Small intestine (tissue), 7 donors: ENCODE data around the gene HNRNPH1. TPM values are rescaled to one million over a fixed set of nuclear protein-coding genes. Genes with fewer than 3 reads are reported as not detected.
A peak's percentile ranks its signal among the peaks of the same experiment; 100 is the strongest.

ENCODE experiments used
- DNase-seq, 2 donors: peaks; one replicate each; pipeline versions ENCODE4 v3.0.0 to v3.0.0-alpha.2; 2013
- FAIRE-seq: peaks from 2 replicates; lab custom pipeline; 2012; peaks lifted over from hg19 to GRCh38; lab: Jason Lieb, UNC
- H3K27ac ChIP-seq, 3 donors: one replicate each; pipeline ENCODE4 v1.5.1; 2013; ENCODE audit warnings: low read length in 2 of 3, mild to moderate bottlenecking in 2 of 3, control low read depth in 1 of 3, inconsistent platforms in 1 of 3, low read depth in 1 of 3, moderate library complexity in 1 of 3
- H3K27me3 ChIP-seq, 3 donors: one replicate each; pipeline ENCODE4 v1.6.1; 2013; ENCODE audit warnings: low read length in 3 of 3, inconsistent platforms in 1 of 3; ENCODE audit not compliant: control insufficient read depth in 3 of 3, insufficient read depth in 3 of 3
- H3K36me3 ChIP-seq, 3 donors: one replicate each; pipeline ENCODE4 v1.6.1; 2013; ENCODE audit warnings: low read length in 3 of 3, inconsistent platforms in 1 of 3, low read depth in 1 of 3, mild to moderate bottlenecking in 1 of 3, moderate library complexity in 1 of 3; ENCODE audit not compliant: control insufficient read depth in 3 of 3, insufficient read depth in 2 of 3
- H3K4me1 ChIP-seq, 3 donors: one replicate each; pipeline ENCODE4 v1.6.1; 2013; ENCODE audit warnings: low read length in 2 of 3, inconsistent platforms in 1 of 3, low read depth in 1 of 3, mild to moderate bottlenecking in 1 of 3, moderate library complexity in 1 of 3; ENCODE audit not compliant: control insufficient read depth in 3 of 3, insufficient read depth in 2 of 3
- H3K4me3 ChIP-seq, 3 donors: one replicate each; pipeline ENCODE4 v1.5.1; 2013; ENCODE audit warnings: low read length in 3 of 3, control low read depth in 1 of 3, inconsistent platforms in 1 of 3, low read depth in 1 of 3, mild to moderate bottlenecking in 1 of 3, moderate library complexity in 1 of 3
- H3K9me3 ChIP-seq, 2 donors: one replicate each; pipeline ENCODE4 v1.6.1; 2013; ENCODE audit warnings: low read depth in 1 of 2, low read length in 1 of 2; ENCODE audit not compliant: control insufficient read depth in 2 of 2, insufficient read depth in 1 of 2
- WGBS, 3 donors: extraction: QIAGEN DNeasy Blood & Tissue Kit; methylation state at CpG; one replicate each; pipeline ENCODE4 v1.1.7; 2013; 5-methylcytosine and 5-hydroxymethylcytosine counted together
- polyA plus RNA-seq, 4 donors: library from polyadenylated mRNA; stranded (reverse) in 3 of 4; unstranded in 1 of 4; fragments of 200-250 nt in 3 of 4; fragments of 120-200 nt in 1 of 4; gene quantifications; one replicate each; pipeline versions ENCODE4 v1.2.1 to v1.2.3, GENCODE V29; 2013
- donor health status: healthy with polysubstance abuse.
- donor health status: control.
- donor health status: control.
- donor health status: Bipolar disorder and iron deficiency.
- donor health status: healthy.

The HNRNPH1 gene
- polyA plus RNA-seq, 4 donors: 97.5 to 964 (median 183) TPM

- Histone ChIP-seq H3K9me3 (no peaks in the 10 kb centered on the region), H3K36me3 (peaks cover 33 to 83% (median 42%) of the 10 kb centered on the region in 3 donors), H3K27ac (peak overlapping the region in 1 of 3 donors; percentile 24), H3K27me3 (no peaks in the 10 kb centered on the region), H3K4me1 (no peaks in the 10 kb centered on the region), H3K4me3 (no peak overlapping the region)
- FAIRE-seq: no peak
- DNase-seq: no peak
Observed at GRCh38 chr5:179610903-179611265, 12.6 kb downstream of the HNRNPH1 start.

- Histone ChIP-seq H3K27me3 (no peaks in the 10 kb centered on the region), H3K36me3 (peaks cover 31 to 87% (median 42%) of the 10 kb centered on the region in 3 donors), H3K4me3 (no peak overlapping the region)
Observed at GRCh38 chr5:179610109-179610902, 13.2 kb downstream of the HNRNPH1 start.

DNA sequence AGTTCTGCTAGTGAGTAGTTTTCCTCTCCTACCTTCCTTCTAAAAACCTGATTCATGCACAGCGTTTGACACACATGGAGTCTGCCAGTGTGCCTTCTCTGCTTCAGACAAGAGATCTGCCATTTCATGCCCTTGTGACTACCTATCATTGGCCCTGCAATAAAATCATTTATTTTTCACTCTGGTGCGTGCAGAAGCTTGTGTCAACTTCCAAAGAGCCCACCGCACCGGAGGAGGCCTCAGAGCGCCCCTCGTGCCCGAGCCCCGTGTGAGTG lies 13.7 kb downstream of the HNRNPH1 start:
- no peaks in the 10 kb centered on the region for H3K4me1 ChIP-seq
- H3K27me3 ChIP-seq: no peaks in the 10 kb centered on the region
- WGBS, 3 donors: 71 to 81% (median 76%) methylated on average over 8 of the region's 8 CpGs
- no peak for DNase-seq
- no peak overlapping the region for H3K4me3 ChIP-seq
- H3K9me3 ChIP-seq: no peaks in the 10 kb centered on the region
- H3K27ac ChIP-seq: peak overlapping the region in 1 of 3 donors; percentile 13
- H3K36me3 ChIP-seq: peaks cover 28 to 86% (median 39%) of the 10 kb centered on the region in 3 donors
- FAIRE-seq: no peak

More at GRCh38 chr5:179610109-179610902, 13.2 kb downstream of the HNRNPH1 start:
- WGBS, 3 donors: 73 to 80% (median 80%) methylated on average over 23 of the region's 23 CpGs
- H3K9me3 ChIP-seq: no peaks in the 10 kb centered on the region
- FAIRE-seq: no peak
- no peak for DNase-seq
- peak overlapping the region in 2 of 3 donors; percentile 13 to 24 for H3K27ac ChIP-seq
- no peaks in the 10 kb centered on the region for H3K4me1 ChIP-seq

GRCh38 chr5:179608131-179608581 lies 15.3 kb downstream of the HNRNPH1 start:
- Histone ChIP-seq H3K27me3 (no peaks in the 10 kb centered on the region), H3K27ac (peak overlapping the region in 1 of 3 donors; percentile 5), H3K4me1 (no peaks in the 10 kb centered on the region), H3K9me3 (no peaks in the 10 kb centered on the region), H3K4me3 (no peak overlapping the region), H3K36me3 (peaks cover 20 to 90% (median 35%) of the 10 kb centered on the region in 3 donors)
- DNase-seq (no peak), FAIRE-seq (no peak)
- 45 to 65% (median 47%) methylated on average over 5 of the region's 5 CpGs for WGBS, 3 donors

DNA sequence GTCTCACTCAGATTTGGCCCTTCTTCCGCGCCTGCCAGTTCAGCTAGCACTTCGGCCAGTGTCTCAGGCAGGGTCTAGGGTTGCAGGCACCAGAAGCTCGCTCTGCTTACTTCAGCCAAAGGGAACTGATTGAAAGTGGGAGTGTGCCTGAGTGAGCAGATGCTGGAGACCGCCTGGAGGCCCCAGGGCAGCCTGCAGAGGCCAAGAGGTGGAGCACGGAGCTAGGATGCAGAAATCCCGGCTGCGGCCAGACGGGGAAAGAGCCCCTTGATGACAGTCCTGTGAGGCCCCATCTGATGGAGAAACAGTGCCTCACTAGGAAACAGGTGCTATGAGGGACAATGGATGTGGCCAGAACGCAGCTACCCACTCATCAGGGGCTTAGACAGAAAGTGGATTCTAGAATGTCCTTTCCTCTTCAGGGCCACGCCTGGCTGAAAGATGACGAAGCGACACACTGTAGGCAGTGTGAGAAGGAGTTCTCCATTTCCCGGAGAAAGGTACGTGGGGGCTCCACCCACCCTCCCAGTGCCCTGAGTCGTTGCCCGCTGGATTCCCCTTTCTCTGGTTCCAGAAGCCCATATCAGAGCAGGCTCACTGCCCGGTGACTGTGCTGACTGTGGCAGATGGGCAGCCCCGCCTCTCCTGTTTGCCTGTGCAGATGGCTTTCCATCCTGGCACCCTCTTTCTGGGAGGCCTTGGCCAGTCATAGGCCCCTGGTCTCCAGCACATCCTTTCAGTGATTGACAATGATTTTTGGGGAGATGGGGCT lies 16.1 kb downstream of the HNRNPH1 start:
- no peak overlapping the region for H3K4me3 ChIP-seq
- H3K27ac ChIP-seq: no peak overlapping the region
- H3K9me3 ChIP-seq: no peaks in the 10 kb centered on the region
- DNase-seq: no peak
- H3K27me3 ChIP-seq: no peaks in the 10 kb centered on the region
- no peaks in the 10 kb centered on the region for H3K4me1 ChIP-seq
- no peak for FAIRE-seq
- H3K36me3 ChIP-seq: peaks cover 19 to 88% (median 38%) of the 10 kb centered on the region in 3 donors
- 71 to 83% (median 80%) methylated on average over 19 of the region's 19 CpGs for WGBS, 3 donors

GRCh38 chr5:179606910-179607159 lies 16.6 kb downstream of the HNRNPH1 start:
- no peaks in the 10 kb centered on the region for H3K27me3 ChIP-seq
- 94 to 98% (median 94%) methylated on average over 6 of the region's 6 CpGs for WGBS, 3 donors
- no peaks in the 10 kb centered on the region for H3K4me1 ChIP-seq
- DNase-seq (no peak), FAIRE-seq (no peak)
- peaks cover 19 to 88% (median 41%) of the 10 kb centered on the region in 3 donors for H3K36me3 ChIP-seq
- H3K9me3 ChIP-seq: no peaks in the 10 kb centered on the region
- no peak overlapping the region for H3K4me3 ChIP-seq
- no peak overlapping the region for H3K27ac ChIP-seq

GRCh38 chr5:179606071-179606909 lies 17.2 kb downstream of the HNRNPH1 start:
- no peaks in the 10 kb centered on the region for H3K9me3 ChIP-seq
- H3K27ac ChIP-seq: peak overlapping the region in 1 of 3 donors; percentile 33
- FAIRE-seq (no peak), DNase-seq (no peak)
- H3K4me1 ChIP-seq: no peaks in the 10 kb centered on the region
- peaks cover 19 to 85% (median 38%) of the 10 kb centered on the region in 3 donors for H3K36me3 ChIP-seq
- H3K4me3 ChIP-seq: no peak overlapping the region
- H3K27me3 ChIP-seq: no peaks in the 10 kb centered on the region
- 84 to 87% (median 85%) methylated on average over 21 of the region's 21 CpGs for WGBS, 3 donors
